MM.1S (cell line): ENCODE measurements around the gene YAF2.

Experiments used
- DNase-seq: peaks from one replicate; pipeline ENCODE4 v3.0.0-alpha.2; 2015
- H2AFZ ChIP-seq: fragments of 300-600 bp; sonication (generic); 2 replicates; pipeline ENCODE4 v1.6.0; 2016; ENCODE audit warnings: antibody characterized with exemption, low read length
- H3F3A ChIP-seq: fragments of 300-600 bp; sonication (generic); 2 replicates; pipeline ENCODE4 v1.6.1; 2016; ENCODE audit warnings: mild to moderate bottlenecking, antibody characterized with exemption, low read length, moderate library complexity, mixed read lengths; ENCODE audit not compliant: insufficient read depth
- H3K27ac ChIP-seq: fragments of 300-600 bp; sonication (generic); 2 replicates; pipeline ENCODE4 v1.5.1; 2016; ENCODE audit warnings: mild to moderate bottlenecking, low read length
- H3K27me3 ChIP-seq: fragments of 300-600 bp; sonication (generic); replicated peaks from 2 replicates; pipeline ENCODE4 v1.6.0; 2016; ENCODE audit warnings: low read length; ENCODE audit not compliant: insufficient read depth
- H3K36me3 ChIP-seq: fragments of 300-600 bp; sonication (generic); replicated peaks from 2 replicates; pipeline ENCODE4 v1.6.1; 2016; ENCODE audit warnings: mild to moderate bottlenecking, low read length, mixed read lengths; ENCODE audit not compliant: insufficient read depth
- H3K4me1 ChIP-seq: fragments of 300-600 bp; sonication (generic); 2 replicates; pipeline ENCODE4 v1.6.1; 2016; ENCODE audit warnings: low read length, mixed read lengths
- H3K4me2 ChIP-seq: fragments of 300-600 bp; sonication (generic); 2 replicates; pipeline ENCODE4 v1.6.0; 2016; ENCODE audit warnings: low read depth, low read length
- H3K4me3 ChIP-seq: fragments of 300-600 bp; sonication (generic); 2 replicates; pipeline ENCODE4 v1.5.1; 2016; ENCODE audit warnings: low read length, mixed read lengths
- H3K79me2 ChIP-seq: fragments of 300-600 bp; sonication (generic); 2 replicates; pipeline ENCODE4 v1.6.1; 2016; ENCODE audit warnings: mixed run types, low read length, mixed read lengths
- H3K9ac ChIP-seq: fragments of 300-600 bp; sonication (generic); 2 replicates; pipeline ENCODE4 v1.6.1; 2016; ENCODE audit warnings: low read length, mixed read lengths
- H3K9me2 ChIP-seq: fragments of 300-600 bp; sonication (generic); replicated peaks from 2 replicates; pipeline ENCODE4 v1.6.1; 2016; ENCODE audit warnings: mild to moderate bottlenecking, low read length, mixed read lengths; ENCODE audit not compliant: insufficient read depth
- H3K9me3 ChIP-seq: fragments of 300-600 bp; sonication (generic); replicated peaks from 2 replicates; pipeline ENCODE4 v1.6.1; 2016; ENCODE audit warnings: mild to moderate bottlenecking, low read length, mixed read lengths; ENCODE audit not compliant: insufficient read depth
- H4K20me1 ChIP-seq: fragments of 300-600 bp; sonication (generic); 2 replicates; pipeline ENCODE4 v1.6.1; 2016; ENCODE audit warnings: mild to moderate bottlenecking, low read length, moderate library complexity, mixed read lengths; ENCODE audit not compliant: insufficient read depth
- CTCF ChIP-seq: fragments of 300-600 bp; sonication (generic); IDR thresholded peaks from 2 replicates; pipeline ENCODE4 v1.5.1; 2016; ENCODE audit warnings: antibody characterized with exemption, low read length, mixed read lengths
- EZH2 ChIP-seq: fragments of 300-600 bp; sonication (generic); optimal IDR thresholded peaks from 2 replicates; pipeline ENCODE3; 2017; ENCODE audit warnings: low read depth, mild to moderate bottlenecking, antibody characterized with exemption, low read length, mixed read lengths
- EZH2phosphoT487 ChIP-seq: fragments of 300-600 bp; sonication (generic); IDR thresholded peaks from 2 replicates; pipeline ENCODE4 v1.6.1; 2018; ENCODE audit warnings: antibody characterized with exemption, low read length

Gene YAF2

GRCh38 chr12:42109031-42109430 lies 129.0 kb downstream of the YAF2 start:
- H3K36me3 ChIP-seq, result no peaks in the 10 kb centered on the region; the same call in 1 of the 2 replicates
- H3K27ac ChIP-seq, result no peak overlapping the region

More at GRCh38 chr12:42109031-42109430, 129.0 kb downstream of the YAF2 start:
- Histone ChIP-seq H3K4me1 (no peaks in the 10 kb centered on the region), H3K4me2 (no peak overlapping the region), H4K20me1 (no peaks in the 10 kb centered on the region), H3K9me2 (no peaks in the 10 kb centered on the region), H3K27me3 (no peaks in the 10 kb centered on the region), H2AFZ (no peak overlapping the region), H3K9me3 (no peaks in the 10 kb centered on the region), H3K4me3 (no peak overlapping the region), H3K9ac (no peak overlapping the region), H3K79me2 (no peaks in the 10 kb centered on the region), H3F3A (no peaks in the 10 kb centered on the region)
- no peak for DNase-seq
- TF ChIP-seq EZH2phosphoT487 (no peak), CTCF (no peak), EZH2 (no peak)
